Right atrium auricular region (tissue), 2 donors: ENCODE data around the gene RNF217. TPM values are rescaled to one million over a fixed set of nuclear protein-coding genes. Genes with fewer than 3 reads are reported as not detected.
A peak's percentile ranks its signal among the peaks of the same experiment; 100 is the strongest.
"Not testable (repeated sequence)": the region's sequence is repeated elsewhere in the genome, so short reads cannot be mapped to it uniquely, and the experiment has no call there.

Experiments used
- DNase-seq: peaks from one replicate; pipeline ENCODE4 v3.0.0-alpha.2; 2019; ENCODE audit warnings: low spot score
- H3K27ac ChIP-seq, 2 donors: fragments of 200-600 bp; sonication (generic); 1 replicate in 1 of 2; 2 replicates in 1 of 2; pipeline ENCODE4 v1.5.1; 2016 to 2019
- H3K27me3 ChIP-seq, 2 donors: fragments of 200-600 bp; sonication (generic); one replicate each; pipeline versions ENCODE4 v1.5.1 to v1.6.0; 2017 to 2019
- H3K36me3 ChIP-seq: fragments of 200-600 bp; sonication (generic); one replicate; pipeline ENCODE4 v1.5.1; 2016
- H3K4me1 ChIP-seq, 2 donors: fragments of 200-600 bp; sonication (generic); one replicate each; pipeline versions ENCODE4 v1.5.1 to v1.6.0; 2017 to 2019
- H3K4me3 ChIP-seq, 2 donors: fragments of 200-600 bp; sonication (generic); 1 replicate in 1 of 2; 2 replicates in 1 of 2; pipeline ENCODE4 v1.5.1; 2017 to 2019; ENCODE audit warnings: mild to moderate bottlenecking in 1 of 2, moderate library complexity in 1 of 2
- H3K9me3 ChIP-seq, 2 donors: fragments of 200-600 bp; sonication (generic); one replicate each; pipeline ENCODE4 v1.5.1; 2019
- total RNA-seq, 2 donors: library from RNA; depleted of rRNA; stranded (reverse); fragments of >200 nt; gene quantifications; one replicate each; pipeline ENCODE4 v1.1.0, GENCODE V29; 2016
- TF ChIP-seq, protein P1 (sequence below), 2 donors: fragments of 200-600 bp; sonication (generic); IDR thresholded peaks; one replicate each; pipeline ENCODE4 v1.5.1; 2019; ENCODE audit warnings: antibody characterized with exemption in 2 of 2

RNF217 gene, protein sequence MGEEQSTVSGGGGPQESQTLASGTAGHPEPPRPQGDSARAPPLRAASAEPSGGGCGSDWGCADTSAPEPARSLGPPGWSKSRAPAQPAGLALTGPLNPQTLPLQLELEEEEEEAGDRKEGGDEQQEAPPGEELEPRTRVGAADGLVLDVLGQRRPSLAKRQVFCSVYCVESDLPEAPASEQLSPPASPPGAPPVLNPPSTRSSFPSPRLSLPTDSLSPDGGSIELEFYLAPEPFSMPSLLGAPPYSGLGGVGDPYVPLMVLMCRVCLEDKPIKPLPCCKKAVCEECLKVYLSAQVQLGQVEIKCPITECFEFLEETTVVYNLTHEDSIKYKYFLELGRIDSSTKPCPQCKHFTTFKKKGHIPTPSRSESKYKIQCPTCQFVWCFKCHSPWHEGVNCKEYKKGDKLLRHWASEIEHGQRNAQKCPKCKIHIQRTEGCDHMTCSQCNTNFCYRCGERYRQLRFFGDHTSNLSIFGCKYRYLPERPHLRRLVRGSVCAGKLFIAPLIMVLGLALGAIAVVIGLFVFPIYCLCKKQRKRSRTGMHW
- 10 to 100 TPM; 12.7 to 14.1 TPM for total RNA-seq

- TF ChIP-seq, protein P1, sequence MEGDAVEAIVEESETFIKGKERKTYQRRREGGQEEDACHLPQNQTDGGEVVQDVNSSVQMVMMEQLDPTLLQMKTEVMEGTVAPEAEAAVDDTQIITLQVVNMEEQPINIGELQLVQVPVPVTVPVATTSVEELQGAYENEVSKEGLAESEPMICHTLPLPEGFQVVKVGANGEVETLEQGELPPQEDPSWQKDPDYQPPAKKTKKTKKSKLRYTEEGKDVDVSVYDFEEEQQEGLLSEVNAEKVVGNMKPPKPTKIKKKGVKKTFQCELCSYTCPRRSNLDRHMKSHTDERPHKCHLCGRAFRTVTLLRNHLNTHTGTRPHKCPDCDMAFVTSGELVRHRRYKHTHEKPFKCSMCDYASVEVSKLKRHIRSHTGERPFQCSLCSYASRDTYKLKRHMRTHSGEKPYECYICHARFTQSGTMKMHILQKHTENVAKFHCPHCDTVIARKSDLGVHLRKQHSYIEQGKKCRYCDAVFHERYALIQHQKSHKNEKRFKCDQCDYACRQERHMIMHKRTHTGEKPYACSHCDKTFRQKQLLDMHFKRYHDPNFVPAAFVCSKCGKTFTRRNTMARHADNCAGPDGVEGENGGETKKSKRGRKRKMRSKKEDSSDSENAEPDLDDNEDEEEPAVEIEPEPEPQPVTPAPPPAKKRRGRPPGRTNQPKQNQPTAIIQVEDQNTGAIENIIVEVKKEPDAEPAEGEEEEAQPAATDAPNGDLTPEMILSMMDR (IDR thresholded peaks at IDR 0.05): peak in 1 of 2 donors; percentile 14
- Histone ChIP-seq H3K9me3 (no peaks in the 10 kb centered on the region), H3K4me1 (peaks cover 0 to 35% of the 10 kb centered on the region in 2 donors), H3K36me3 (no peaks in the 10 kb centered on the region), H3K4me3 (peak within 1 kb of the TSS; percentile 71), H3K27me3 (no peaks in the 10 kb centered on the region), H3K27ac (peak within 1 kb of the TSS; percentile 88 to 90)
- DNase-seq: peak; percentile 66
Measured at GRCh38 chr6:124961777-124962638, at the start of gene RNF217. Gene RNF217 (plus strand): TSS chr6:124962437. CDS start chr6:124962545, 108 bp downstream.

DNA sequence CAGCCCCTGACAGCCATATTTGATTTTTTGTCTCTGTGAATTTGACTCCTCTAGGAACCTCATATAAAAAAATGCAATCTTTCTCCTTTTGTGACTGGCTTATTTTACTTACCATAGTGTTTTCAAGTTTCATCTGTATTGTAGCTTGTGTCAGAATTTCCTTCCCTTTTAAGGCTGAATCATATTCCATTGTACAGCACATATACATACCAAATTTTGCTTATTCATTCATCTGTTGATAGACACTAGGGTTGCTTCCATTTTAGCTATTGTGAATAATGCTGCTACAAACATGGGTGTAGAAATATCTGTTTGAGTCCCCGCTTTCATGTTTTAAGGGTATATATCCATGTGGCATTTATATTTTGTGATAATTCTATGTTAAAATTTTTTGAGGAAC is 49.2 kb upstream of the RNF217 start:
- no peak overlapping the region for H3K4me3 ChIP-seq
- TF ChIP-seq, protein P1 (IDR thresholded peaks at IDR 0.05): no peak
- DNase-seq: no peak
- no peak overlapping the region for H3K27ac ChIP-seq
- no peaks in the 10 kb centered on the region for H3K27me3 ChIP-seq
- H3K9me3 ChIP-seq: no peaks in the 10 kb centered on the region
- no peaks in the 10 kb centered on the region for H3K4me1 ChIP-seq
- H3K36me3 ChIP-seq: no peaks in the 10 kb centered on the region

DNA sequence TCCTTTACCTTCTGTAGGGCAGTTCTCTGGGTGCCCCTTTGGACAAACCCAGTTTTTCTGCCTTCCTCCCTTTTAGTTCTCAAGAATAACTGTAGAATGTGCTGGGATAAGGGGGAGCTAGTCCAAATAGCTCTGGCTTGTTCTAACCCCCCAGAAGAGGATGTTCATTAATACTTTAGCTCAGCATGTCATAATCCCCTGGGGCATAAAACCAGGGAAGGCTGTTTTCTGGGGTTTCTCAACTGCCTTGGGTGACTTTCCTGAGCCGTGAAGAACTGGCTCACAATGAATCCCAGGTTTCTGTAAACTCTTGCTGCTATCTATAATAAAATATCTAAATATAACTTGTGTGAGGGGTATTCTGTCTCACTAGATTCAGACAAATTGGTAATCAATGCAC is 44.5 kb upstream of the RNF217 start:
- no peak overlapping the region for H3K4me3 ChIP-seq
- H3K4me1 ChIP-seq: no peaks in the 10 kb centered on the region
- DNase-seq: no peak
- no peaks in the 10 kb centered on the region for H3K27me3 ChIP-seq
- TF ChIP-seq, protein P1 (IDR thresholded peaks at IDR 0.05): no peak
- H3K9me3 ChIP-seq: no peaks in the 10 kb centered on the region
- H3K36me3 ChIP-seq: no peaks in the 10 kb centered on the region
- H3K27ac ChIP-seq: no peak overlapping the region

- H3K27me3 ChIP-seq, H3K4me1 ChIP-seq, H3K9me3 ChIP-seq, DNase-seq, H3K27ac ChIP-seq, H3K36me3 ChIP-seq, H3K4me3 ChIP-seq: not testable (repeated sequence)
Measured at GRCh38 chr6:124919703-124920102, 42.5 kb upstream of the RNF217 start.

DNA sequence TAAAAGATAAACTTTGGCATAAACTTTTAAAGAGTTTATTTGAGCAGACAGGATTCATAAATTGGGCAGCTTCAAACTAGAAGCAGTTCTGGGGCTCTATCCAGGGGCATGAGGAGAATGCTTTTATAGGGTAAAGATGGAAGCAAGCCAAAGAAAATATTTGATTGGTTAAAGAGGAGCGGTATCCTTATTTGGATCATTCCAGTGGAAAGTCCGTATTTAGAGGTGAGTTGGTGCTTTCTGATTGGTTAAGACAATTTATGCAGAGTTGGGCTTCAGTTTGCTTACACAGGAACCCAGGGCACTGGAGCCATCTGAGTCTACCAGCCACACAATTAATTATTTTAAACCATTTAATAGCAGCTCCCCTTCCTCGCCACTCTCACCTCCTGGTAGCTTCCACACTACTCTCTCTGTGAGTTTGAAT is 37.9 kb upstream of the RNF217 start:
- Histone ChIP-seq H3K4me1 (no peaks in the 10 kb centered on the region), H3K27ac (no peak overlapping the region), H3K36me3 (no peaks in the 10 kb centered on the region), H3K27me3 (no peaks in the 10 kb centered on the region), H3K4me3 (no peak overlapping the region), H3K9me3 (no peaks in the 10 kb centered on the region)
- TF ChIP-seq, protein P1 (IDR thresholded peaks at IDR 0.05): no peak
- no peak for DNase-seq

- Histone ChIP-seq H3K27me3 (no peaks in the 10 kb centered on the region), H3K4me3 (no peak overlapping the region), H3K9me3 (no peaks in the 10 kb centered on the region), H3K27ac (no peak overlapping the region), H3K4me1 (no peaks in the 10 kb centered on the region), H3K36me3 (no peaks in the 10 kb centered on the region)
- DNase-seq: no peak
- TF ChIP-seq, protein P1 (IDR thresholded peaks at IDR 0.05): no peak
Measured at GRCh38 chr6:124926435-124926834, 35.8 kb upstream of the RNF217 start.
